Breast epithelium (tissue), 4 donors: ENCODE results near the gene ITIH6. TPM values are rescaled to one million over a fixed set of nuclear protein-coding genes. Genes with fewer than 3 reads are reported as not detected.
A peak's percentile ranks its signal among the peaks of the same experiment; 100 is the strongest.

Source experiments
- DNase-seq, 2 donors: peaks; one replicate each; pipeline ENCODE4 v3.0.0-alpha.2; 2019; ENCODE audit warnings: low spot score in 2 of 2
- H3K27ac ChIP-seq, 2 donors: fragments of 200-600 bp; sonication (generic) in 1 of 2; one replicate each; pipeline ENCODE4 v1.5.1; 2016 to 2019; ENCODE audit warnings: mild to moderate bottlenecking in 1 of 2
- H3K27me3 ChIP-seq, 2 donors: fragments of 200-600 bp; sonication (generic) in 1 of 2; one replicate each; pipeline versions ENCODE4 v1.5.1 to v1.6.0; 2017 to 2019; ENCODE audit warnings: control low read depth in 1 of 2, mild to moderate bottlenecking in 1 of 2
- H3K36me3 ChIP-seq: fragments of 200-600 bp; one replicate; pipeline ENCODE4 v1.5.1; 2019
- H3K4me1 ChIP-seq, 2 donors: fragments of 200-600 bp; sonication (generic); one replicate each; pipeline ENCODE4 v1.5.1; 2016 to 2019; ENCODE audit warnings: control low read depth in 1 of 2
- H3K4me3 ChIP-seq, 3 donors: fragments of 200-600 bp; sonication (generic); 1 replicate in 2 of 3; 2 replicates in 1 of 3; pipeline ENCODE4 v1.5.1; 2016 to 2019; ENCODE audit warnings: mild to moderate bottlenecking in 3 of 3, moderate library complexity in 2 of 3
- H3K9me3 ChIP-seq, 2 donors: fragments of 200-600 bp; sonication (generic) in 1 of 2; one replicate each; pipeline ENCODE4 v1.5.1; 2016 to 2019; ENCODE audit warnings: control low read depth in 1 of 2
- CTCF ChIP-seq, 3 donors: fragments of 450-650 bp; IDR thresholded peaks; one replicate each; pipeline ENCODE4 v1.5.1; 2016 to 2017; ENCODE audit warnings: antibody characterized with exemption in 3 of 3, mild to moderate bottlenecking in 3 of 3, moderate library complexity in 3 of 3
- POLR2A ChIP-seq: fragments of 450-650 bp; IDR thresholded peaks from one replicate; pipeline ENCODE4 v1.6.1; 2016; ENCODE audit warnings: antibody characterized with exemption, mild to moderate bottlenecking, moderate library complexity
- POLR2AphosphoS5 ChIP-seq, 3 donors: sonication (generic); formaldehyde crosslinking; IDR thresholded peaks; one replicate each; pipeline ENCODE4 v1.6.1; 2017; ENCODE audit warnings: antibody characterized with exemption in 3 of 3
- intact Hi-C: fragments of 100-400 bp; cut with DNase I; formaldehyde crosslinking; loops from one replicate; pipeline ENCODE4 v1.15.1; 2023; ENCODE audit warnings: low total_unique reads
- total RNA-seq, 3 donors: library from RNA; depleted of rRNA; stranded (reverse); fragments of >200 nt; gene quantifications; one replicate each; pipeline ENCODE4 v1.1.0, GENCODE V29; 2016

ITIH6 gene
- total RNA-seq, 3 donors from 2014 or later = 1.3 to 2.3 TPM; not detected in 1

- DNase-seq = no peak
- TF ChIP-seq POLR2AphosphoS5 (IDR thresholded peaks at IDR 0.05) (no peak), POLR2A (no peak), CTCF (IDR thresholded peaks at IDR 0.05) (no peak)
- H3K36me3 ChIP-seq = no peaks in the 10 kb centered on the region
- peak overlapping the region in 1 of 2 donors; percentile 12 for H3K27ac ChIP-seq
- no peaks in the 10 kb centered on the region for H3K9me3 ChIP-seq
- intact Hi-C loops = no loop called here
- peaks cover 0 to 22% of the 10 kb centered on the region in 2 donors for H3K27me3 ChIP-seq
- H3K4me3 ChIP-seq = no peak overlapping the region
- H3K4me1 ChIP-seq = peaks cover 0 to 5% of the 10 kb centered on the region in 2 donors
These were observed 13.3 kb upstream of the ITIH6 start for GRCh38 chrX:54811301-54811885.

GRCh38 chrX:54810532-54810931 lies 12.5 kb upstream of the ITIH6 start:
- TF ChIP-seq POLR2A = no peak
- TF ChIP-seq POLR2AphosphoS5 (IDR thresholded peaks at IDR 0.05) = no peak
- TF ChIP-seq CTCF (IDR thresholded peaks at IDR 0.05) = no peak
- peaks cover 0 to 22% of the 10 kb centered on the region in 2 donors for H3K27me3 ChIP-seq
- DNase-seq = no peak
- no peaks in the 10 kb centered on the region for H3K36me3 ChIP-seq
- intact Hi-C loops = no loop called here
- peak overlapping the region in 2 of 3 donors; percentile 62 to 77 for H3K4me3 ChIP-seq
- no peak overlapping the region for H3K27ac ChIP-seq
- H3K4me1 ChIP-seq = peaks cover 0 to 5% of the 10 kb centered on the region in 2 donors
- no peaks in the 10 kb centered on the region for H3K9me3 ChIP-seq

- intact Hi-C loops = no loop called here
- Histone ChIP-seq H3K36me3 (no peaks in the 10 kb centered on the region), H3K27ac (peak overlapping the region; percentile 92 to 96), H3K4me3 (peak overlapping the region; percentile 62 to 77 (median 65)), H3K4me1 (peaks cover 0 to 5% of the 10 kb centered on the region in 2 donors), H3K27me3 (peaks cover 0 to 19% of the 10 kb centered on the region in 2 donors), H3K9me3 (no peaks in the 10 kb centered on the region)
- no peak for TF ChIP-seq CTCF (IDR thresholded peaks at IDR 0.05)
- no peak for TF ChIP-seq POLR2A
- no peak for TF ChIP-seq POLR2AphosphoS5 (IDR thresholded peaks at IDR 0.05)
- DNase-seq = peak; percentile 93 to 95
These were observed 10.8 kb upstream of the ITIH6 start for GRCh38 chrX:54808605-54809483.

- peak overlapping the region; percentile 62 to 77 (median 65) for H3K4me3 ChIP-seq
- H3K36me3 ChIP-seq = no peaks in the 10 kb centered on the region
- no peaks in the 10 kb centered on the region for H3K9me3 ChIP-seq
- DNase-seq = peak in 1 of 2 donors; percentile 54
- intact Hi-C loops = no loop called here
- peaks cover 0 to 16% of the 10 kb centered on the region in 2 donors for H3K27me3 ChIP-seq
- H3K4me1 ChIP-seq = peaks cover 0 to 5% of the 10 kb centered on the region in 2 donors
- peak overlapping the region; percentile 92 to 96 for H3K27ac ChIP-seq
- TF ChIP-seq POLR2AphosphoS5 (IDR thresholded peaks at IDR 0.05) (peak in 2 of 3 donors; percentile 60 to 63), CTCF (IDR thresholded peaks at IDR 0.05) (no peak)
These were observed 10.1 kb upstream of the ITIH6 start for GRCh38 chrX:54808109-54808604.
